ENCODE results near the gene ANAPC1. TPM values are rescaled to one million over a fixed set of nuclear protein-coding genes. Genes with fewer than 3 reads are reported as not detected.

ANAPC1 gene
- polyA plus RNA-seq, 2 of the 4 experiments (the other 2 are of a cell fraction) = 45.3 to 79.3 TPM

- H3K4me1 ChIP-seq = no peaks in the 10 kb centered on the region
- H3K4me3 ChIP-seq = no peak overlapping the region
- CTCF ChIA-PET = interaction anchor here (1.0 to 1.1 kb wide), 3 partner anchors 16 to 144 kb away, joined by 3 to 4 read pairs (median 3); no protein-coding TSS in a partner anchor
- DNase-seq (ENCODE audit: low read depth in 1 of 2, low spot score in 1 of 2) = no peak
- no peak overlapping the region for H3K4me2 ChIP-seq
- no peak for FAIRE-seq
- POLR2A ChIA-PET = no interaction called here
- H3K9me3 ChIP-seq = no peaks in the 10 kb centered on the region
- no peak overlapping the region for H3K27ac ChIP-seq
- 95% methylated on average over 3 of the region's 3 CpGs for WGBS (ENCODE audit: missing lambda C conversion rate)
- ATAC-seq = no peak
- no peak for TF ChIP-seq RNF2 (IDR thresholded peaks at IDR 0.05; ENCODE audit: borderline replicate concordance, low read depth)
Observed at GRCh38 chr2:111903516-111903915, 19.5 kb upstream of the ANAPC1 start.

DNA sequence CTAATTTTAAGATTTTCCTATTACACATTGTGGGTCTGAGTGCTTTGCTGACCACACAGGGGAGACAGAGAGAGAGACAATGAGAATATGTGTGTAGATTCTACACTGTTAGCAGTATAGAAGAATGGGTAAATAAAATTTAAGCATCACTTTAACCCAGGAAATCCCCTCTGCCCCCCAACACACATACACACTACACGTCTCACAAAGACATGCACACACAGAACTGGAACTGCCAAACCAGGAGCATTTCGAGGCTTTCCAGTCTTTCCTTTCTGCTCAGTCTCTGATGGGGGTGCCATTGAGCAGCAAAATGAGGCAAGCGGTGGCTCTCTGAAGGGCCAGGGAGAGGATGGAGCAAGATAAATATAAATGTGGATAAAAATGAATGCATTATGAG lies 16.9 kb upstream of the ANAPC1 start:
- Histone ChIP-seq H3K4me3 (no peak overlapping the region), H3K4me1 (peaks cover 4% of the 10 kb centered on the region; the same call in 2 of the 3 replicates), H3K27ac (no peak overlapping the region), H3K9me3 (no peaks in the 10 kb centered on the region), H3K4me2 (no peak overlapping the region; the same call in 2 of the 3 replicates)
- 41% methylated on average over 3 of the region's 3 CpGs for WGBS (ENCODE audit: missing lambda C conversion rate)
- ChIA-PET POLR2A (no interaction called here), CTCF (interaction anchor here (0.7 to 15.8 kb wide), 9 partner anchors 9 to 148 kb away, joined by 3 to 336 read pairs (median 5); partner anchors contain the start of gene TMEM87B)
- no peak for FAIRE-seq
- ATAC-seq = no peak
- no peak for TF ChIP-seq TFCP2L1 (CRISPR knock-in tag; IDR thresholded peaks at IDR 0.05)
- TF ChIP-seq EHMT2 (IDR thresholded peaks at IDR 0.05; ENCODE audit: low read depth) = no peak
- TF ChIP-seq POLR2AphosphoS2 (conservative IDR thresholded peaks at IDR 0.05; ENCODE audit: low read length) = no peak
- peak; percentile 57 to 58 for TF ChIP-seq RAD21 (conservative IDR thresholded peaks at IDR 0.05 in 1 of 2, IDR thresholded peaks at IDR 0.05 in 1 of 2)
- TF ChIP-seq TP53 (CRISPR knock-in tag; IDR thresholded peaks at IDR 0.05) = no peak
- TF ChIP-seq, protein P1, sequence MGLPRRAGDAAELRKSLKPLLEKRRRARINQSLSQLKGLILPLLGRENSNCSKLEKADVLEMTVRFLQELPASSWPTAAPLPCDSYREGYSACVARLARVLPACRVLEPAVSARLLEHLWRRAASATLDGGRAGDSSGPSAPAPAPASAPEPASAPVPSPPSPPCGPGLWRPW (IDR thresholded peaks at IDR 0.05) = no peak
- TF ChIP-seq, protein P2, sequence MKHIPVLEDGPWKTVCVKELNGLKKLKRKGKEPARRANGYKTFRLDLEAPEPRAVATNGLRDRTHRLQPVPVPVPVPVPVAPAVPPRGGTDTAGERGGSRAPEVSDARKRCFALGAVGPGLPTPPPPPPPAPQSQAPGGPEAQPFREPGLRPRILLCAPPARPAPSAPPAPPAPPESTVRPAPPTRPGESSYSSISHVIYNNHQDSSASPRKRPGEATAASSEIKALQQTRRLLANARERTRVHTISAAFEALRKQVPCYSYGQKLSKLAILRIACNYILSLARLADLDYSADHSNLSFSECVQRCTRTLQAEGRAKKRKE (CRISPR knock-in tag; IDR thresholded peaks at IDR 0.05; ENCODE audit: low read depth) = no peak
- no peak for TF ChIP-seq PHF8 (IDR thresholded peaks at IDR 0.05; ENCODE audit: borderline replicate concordance, low read depth)
- no peak for TF ChIP-seq KDM5A (IDR thresholded peaks at IDR 0.05)
- no peak for TF ChIP-seq SREBF2 (IDR thresholded peaks at IDR 0.05)
- TF ChIP-seq, protein P3, sequence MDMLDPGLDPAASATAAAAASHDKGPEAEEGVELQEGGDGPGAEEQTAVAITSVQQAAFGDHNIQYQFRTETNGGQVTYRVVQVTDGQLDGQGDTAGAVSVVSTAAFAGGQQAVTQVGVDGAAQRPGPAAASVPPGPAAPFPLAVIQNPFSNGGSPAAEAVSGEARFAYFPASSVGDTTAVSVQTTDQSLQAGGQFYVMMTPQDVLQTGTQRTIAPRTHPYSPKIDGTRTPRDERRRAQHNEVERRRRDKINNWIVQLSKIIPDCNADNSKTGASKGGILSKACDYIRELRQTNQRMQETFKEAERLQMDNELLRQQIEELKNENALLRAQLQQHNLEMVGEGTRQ (IDR thresholded peaks at IDR 0.05) = no peak
- TF ChIP-seq, protein P4, sequence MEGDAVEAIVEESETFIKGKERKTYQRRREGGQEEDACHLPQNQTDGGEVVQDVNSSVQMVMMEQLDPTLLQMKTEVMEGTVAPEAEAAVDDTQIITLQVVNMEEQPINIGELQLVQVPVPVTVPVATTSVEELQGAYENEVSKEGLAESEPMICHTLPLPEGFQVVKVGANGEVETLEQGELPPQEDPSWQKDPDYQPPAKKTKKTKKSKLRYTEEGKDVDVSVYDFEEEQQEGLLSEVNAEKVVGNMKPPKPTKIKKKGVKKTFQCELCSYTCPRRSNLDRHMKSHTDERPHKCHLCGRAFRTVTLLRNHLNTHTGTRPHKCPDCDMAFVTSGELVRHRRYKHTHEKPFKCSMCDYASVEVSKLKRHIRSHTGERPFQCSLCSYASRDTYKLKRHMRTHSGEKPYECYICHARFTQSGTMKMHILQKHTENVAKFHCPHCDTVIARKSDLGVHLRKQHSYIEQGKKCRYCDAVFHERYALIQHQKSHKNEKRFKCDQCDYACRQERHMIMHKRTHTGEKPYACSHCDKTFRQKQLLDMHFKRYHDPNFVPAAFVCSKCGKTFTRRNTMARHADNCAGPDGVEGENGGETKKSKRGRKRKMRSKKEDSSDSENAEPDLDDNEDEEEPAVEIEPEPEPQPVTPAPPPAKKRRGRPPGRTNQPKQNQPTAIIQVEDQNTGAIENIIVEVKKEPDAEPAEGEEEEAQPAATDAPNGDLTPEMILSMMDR (IDR thresholded peaks at IDR 0.05) = peak; percentile 51
- TF ChIP-seq ELK1 (IDR thresholded peaks at IDR 0.05; ENCODE audit: low read depth, low read length) = no peak
- TF ChIP-seq NR3C1 (IDR thresholded peaks at IDR 0.05) = no peak
- no peak for TF ChIP-seq HEYL (CRISPR knock-in tag; IDR thresholded peaks at IDR 0.05)
- no peak for TF ChIP-seq NFE2L2 (conservative IDR thresholded peaks at IDR 0.05; ENCODE audit: low read length)
- TF ChIP-seq HOXA7 (CRISPR knock-in tag; IDR thresholded peaks at IDR 0.05) = no peak
- no peak for TF ChIP-seq ESRRA (IDR thresholded peaks at IDR 0.05; ENCODE audit: borderline replicate concordance, low read length)
- no peak for TF ChIP-seq KDM1A (IDR thresholded peaks at IDR 0.05; ENCODE audit: low read depth)
- TF ChIP-seq ZC3H11A (IDR thresholded peaks at IDR 0.05) = no peak
- TF ChIP-seq HDAC2 (IDR thresholded peaks at IDR 0.05) = no peak
- no peak for TF ChIP-seq EHF (CRISPR knock-in tag; IDR thresholded peaks at IDR 0.05)
- no peak for TF ChIP-seq BCL3 (IDR thresholded peaks at IDR 0.05)
- TF ChIP-seq SMC3 (IDR thresholded peaks at IDR 0.05) = peak; percentile 53
- no peak for TF ChIP-seq MAFK (IDR thresholded peaks at IDR 0.05; ENCODE audit: partially characterized antibody)
- peak; percentile 22 to 51 for DNase-seq (ENCODE audit: low read depth in 1 of 2, low spot score in 1 of 2)

Measured in A549 (cell line).